Urothelium cell line (cell line): Measurements from ENCODE around the gene EXOC4.
"Not testable (repeated sequence)": the region's sequence is repeated elsewhere in the genome, so short reads cannot be mapped to it uniquely, and the experiment has no call there.

Source experiments
- DNase-seq: peaks from one replicate; pipeline ENCODE4 v3.0.0; 2011; ENCODE audit warnings: low spot score, mixed read lengths
- FAIRE-seq: peaks from 2 replicates; lab custom pipeline; 2011; peaks lifted over from hg19 to GRCh38; lab: Jason Lieb, UNC

The EXOC4 gene

GRCh38 chr7:133886797-133887196, 633.9 kb downstream of the EXOC4 start:
- no peak for FAIRE-seq
- DNase-seq: no peak

GRCh38 chr7:133887459-133887858, 634.6 kb downstream of the EXOC4 start:
- DNase-seq: no peak

GRCh38 chr7:133888061-133888930, 635.4 kb downstream of the EXOC4 start:
- no peak for DNase-seq
- FAIRE-seq: no peak

More at GRCh38 chr7:133887459-133887858, 634.6 kb downstream of the EXOC4 start:
- no peak for FAIRE-seq

- FAIRE-seq (no peak), DNase-seq (no peak)
These were observed 651.9 kb downstream of the EXOC4 start for GRCh38 chr7:133904776-133905175.

GRCh38 chr7:133906553-133906952, 653.7 kb downstream of the EXOC4 start:
- not testable (repeated sequence) for FAIRE-seq, DNase-seq

- DNase-seq (no peak), FAIRE-seq (no peak)
These were observed 657.9 kb downstream of the EXOC4 start for GRCh38 chr7:133910761-133911160.

GRCh38 chr7:133911724-133912123, 658.8 kb downstream of the EXOC4 start:
- FAIRE-seq (no peak), DNase-seq (no peak)

GRCh38 chr7:133912916-133913697, 660.2 kb downstream of the EXOC4 start:
- DNase-seq: peak; percentile 25
- no peak for FAIRE-seq

GRCh38 chr7:133916621-133917020, 663.7 kb downstream of the EXOC4 start:
- DNase-seq (no peak), FAIRE-seq (no peak)

GRCh38 chr7:133919810-133920209, 666.9 kb downstream of the EXOC4 start:
- FAIRE-seq (no peak), DNase-seq (no peak)

- no peak for DNase-seq
- no peak for FAIRE-seq
These were observed 668.8 kb downstream of the EXOC4 start for GRCh38 chr7:133921635-133922182.

GRCh38 chr7:133923974-133924373, 671.1 kb downstream of the EXOC4 start:
- no peak for FAIRE-seq

GRCh38 chr7:133931053-133931452, 678.2 kb downstream of the EXOC4 start:
- DNase-seq (no peak), FAIRE-seq (no peak)

More at GRCh38 chr7:133923974-133924373, 671.1 kb downstream of the EXOC4 start:
- no peak for DNase-seq

GRCh38 chr7:133932591-133932990, 679.7 kb downstream of the EXOC4 start:
- DNase-seq: no peak

GRCh38 chr7:133934262-133934976, 681.5 kb downstream of the EXOC4 start:
- DNase-seq: no peak
- FAIRE-seq: no peak

More at GRCh38 chr7:133932591-133932990, 679.7 kb downstream of the EXOC4 start:
- no peak for FAIRE-seq

- no peak for FAIRE-seq
- DNase-seq: no peak
These were observed 682.1 kb downstream of the EXOC4 start for GRCh38 chr7:133934977-133935330.

GRCh38 chr7:133936074-133936473, 683.2 kb downstream of the EXOC4 start:
- DNase-seq (no peak), FAIRE-seq (no peak)

- FAIRE-seq (no peak), DNase-seq (no peak)
These were observed 684.9 kb downstream of the EXOC4 start for GRCh38 chr7:133937786-133938185.

- FAIRE-seq (no peak), DNase-seq (no peak)
These were observed 687.5 kb downstream of the EXOC4 start for GRCh38 chr7:133940368-133940767.

- DNase-seq (no peak), FAIRE-seq (no peak)
These were observed 688.6 kb downstream of the EXOC4 start for GRCh38 chr7:133941496-133941895.

GRCh38 chr7:133945497-133945896, 692.6 kb downstream of the EXOC4 start:
- DNase-seq (no peak), FAIRE-seq (no peak)
